ENCODE measurements around the gene RERE. TPM values are rescaled to one million over a fixed set of nuclear protein-coding genes. Genes with fewer than 3 reads are reported as not detected.
"Not testable (repeated sequence)": the region's sequence is repeated elsewhere in the genome, so short reads cannot be mapped to it uniquely, and the experiment has no call there.

The RERE gene
- total RNA-seq, 2 donors from 2014 or later = 48.0 to 50.5 TPM

DNA sequence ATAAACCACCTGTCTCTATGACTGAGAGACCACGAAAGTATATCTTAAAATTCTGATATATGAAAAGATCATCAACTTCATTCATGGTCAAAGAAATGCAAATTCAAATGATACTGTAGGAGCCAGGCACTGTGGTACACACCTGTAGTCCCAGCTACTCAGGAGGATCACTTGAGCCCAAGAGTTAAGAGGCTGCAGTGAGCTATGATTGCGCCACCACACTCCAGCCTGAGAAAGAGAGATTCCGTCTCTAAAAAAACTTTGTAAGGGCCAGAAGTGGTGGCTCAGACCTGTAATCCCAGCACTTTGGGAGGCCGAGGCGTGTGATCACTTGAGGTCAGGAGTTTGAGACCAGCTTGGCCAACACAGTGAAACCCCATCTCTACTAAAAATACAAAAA is 17.0 kb downstream of the RERE start:
- Mint-ChIP-seq H3K27me3 (no peaks in the 10 kb centered on the region), H3K27ac (no peak overlapping the region), H3K9me3 (no peaks in the 10 kb centered on the region), H3K4me1 (no peaks in the 10 kb centered on the region), H3K36me3 (ENCODE audit: low read depth) (peaks cover 5% of the 10 kb centered on the region), H3K4me3 (no peak overlapping the region)
- no peak for ATAC-seq (replicated peaks)

DNA sequence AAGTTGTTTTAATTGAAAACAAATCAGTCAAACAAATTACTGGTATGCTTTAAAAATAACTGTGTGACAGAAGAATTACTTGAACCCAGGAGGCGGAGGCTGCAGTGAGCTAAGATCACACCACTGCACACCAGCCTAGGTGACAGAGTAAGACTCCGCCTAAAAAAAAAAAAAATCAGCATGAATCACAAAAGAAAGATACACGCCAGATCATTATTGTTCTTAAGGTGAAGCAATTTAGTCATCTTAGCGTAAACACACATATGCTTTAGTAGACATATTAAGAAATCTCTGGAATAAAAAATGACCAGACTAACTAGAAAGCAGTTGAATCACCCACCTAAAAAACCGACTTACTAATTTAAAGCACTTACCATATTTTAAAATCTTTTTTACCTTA is 20.2 kb downstream of the RERE start:
- Mint-ChIP-seq H3K36me3 (ENCODE audit: low read depth) (peaks cover 9% of the 10 kb centered on the region), H3K27ac (no peak overlapping the region), H3K4me3 (no peak overlapping the region), H3K4me1 (no peaks in the 10 kb centered on the region), H3K27me3 (no peaks in the 10 kb centered on the region), H3K9me3 (no peaks in the 10 kb centered on the region)
- ATAC-seq (replicated peaks) = no peak

DNA sequence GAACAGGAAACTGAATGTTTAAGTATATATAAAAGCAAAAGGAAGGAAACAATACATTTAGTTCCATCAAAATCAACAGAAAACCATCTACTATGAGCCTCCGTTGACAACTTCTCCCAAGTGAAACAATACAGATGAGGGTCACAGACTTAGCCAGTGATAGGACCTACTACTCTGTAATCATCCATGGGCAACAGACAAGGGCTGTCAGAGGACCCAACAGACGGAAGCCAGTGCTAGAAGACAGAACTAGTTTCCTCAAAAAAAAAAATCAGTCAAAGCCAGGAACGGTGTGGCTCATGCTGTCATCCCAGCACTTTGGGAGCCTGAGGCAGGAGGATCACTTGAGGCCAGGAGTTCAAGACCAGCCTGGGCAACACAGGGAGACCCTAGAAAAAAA is 20.6 kb downstream of the RERE start:
- ATAC-seq (replicated peaks) = no peak
- Mint-ChIP-seq H3K36me3 (ENCODE audit: low read depth) (peaks cover 13% of the 10 kb centered on the region), H3K4me3 (no peak overlapping the region), H3K27ac (no peak overlapping the region), H3K27me3 (no peaks in the 10 kb centered on the region), H3K9me3 (no peaks in the 10 kb centered on the region), H3K4me1 (no peaks in the 10 kb centered on the region)

DNA sequence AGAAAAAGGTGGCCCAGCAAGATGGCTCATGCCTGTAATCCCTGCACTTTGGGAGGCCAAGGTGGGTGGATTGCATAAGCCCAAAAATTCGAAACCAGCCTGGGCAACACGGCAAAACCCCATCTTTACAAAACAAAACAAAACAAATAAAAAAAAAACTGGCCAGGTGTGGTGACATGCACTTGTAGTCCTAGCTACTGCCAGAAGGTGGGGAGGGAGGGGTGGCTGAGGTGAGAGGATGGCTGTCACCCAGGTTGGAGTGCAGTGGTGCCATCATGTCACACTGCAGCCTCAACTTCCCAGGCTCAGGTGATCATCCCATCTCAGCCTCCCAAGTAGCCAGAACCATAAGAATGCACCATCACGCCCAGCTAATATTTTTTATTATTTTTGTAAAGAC is 22.8 kb downstream of the RERE start:
- H3K27ac Mint-ChIP-seq = no peak overlapping the region
- H3K36me3 Mint-ChIP-seq (ENCODE audit: low read depth) = peaks cover 14% of the 10 kb centered on the region

DNA sequence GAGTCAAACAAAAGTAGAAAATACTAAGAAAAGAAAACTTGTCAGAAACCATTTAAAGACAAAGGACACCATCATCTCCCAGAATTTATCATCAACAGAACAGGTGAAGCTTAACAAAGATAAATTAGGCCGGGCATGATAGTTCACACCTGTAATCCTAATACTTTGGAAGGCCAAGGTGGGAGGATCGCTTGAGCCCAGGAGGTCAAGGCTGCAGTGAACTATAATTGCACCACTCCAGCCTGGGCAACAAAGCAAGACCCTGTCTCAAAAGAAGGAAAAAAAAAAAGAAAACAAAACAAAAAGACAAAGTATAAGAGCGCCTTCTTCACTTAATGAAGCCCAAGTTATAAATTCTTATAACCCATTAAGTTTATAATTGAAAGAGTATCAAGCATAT is 25.6 kb downstream of the RERE start:
- Mint-ChIP-seq H3K9me3 (no peaks in the 10 kb centered on the region), H3K4me1 (no peaks in the 10 kb centered on the region), H3K36me3 (ENCODE audit: low read depth) (peaks cover 12% of the 10 kb centered on the region), H3K4me3 (no peak overlapping the region), H3K27ac (no peak overlapping the region), H3K27me3 (no peaks in the 10 kb centered on the region)
- no peak for ATAC-seq (replicated peaks)

More for the DNA sequence above, 22.8 kb downstream of the RERE start:
- Mint-ChIP-seq H3K4me3 (no peak overlapping the region), H3K27me3 (no peaks in the 10 kb centered on the region), H3K9me3 (no peaks in the 10 kb centered on the region), H3K4me1 (no peaks in the 10 kb centered on the region)
- no peak for ATAC-seq (replicated peaks)

DNA sequence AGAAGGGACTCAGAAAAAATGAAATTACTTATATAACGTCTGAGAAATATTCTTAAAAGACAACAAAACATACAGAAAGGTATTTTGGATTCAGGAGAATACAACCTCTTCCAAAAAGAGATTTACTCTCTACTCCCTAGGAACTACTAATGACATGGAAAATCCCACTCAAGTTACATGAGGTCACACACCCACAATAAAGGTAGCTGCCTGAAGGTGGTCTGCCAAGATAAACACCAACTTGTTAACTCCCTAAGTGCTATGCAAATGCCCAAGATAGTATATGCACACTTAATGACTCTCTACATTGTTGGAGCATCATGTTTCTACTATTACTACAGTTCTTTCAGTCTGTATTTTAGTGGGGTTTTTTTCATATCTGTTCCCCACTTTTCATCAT is 26.5 kb downstream of the RERE start:
- Mint-ChIP-seq H3K27ac (no peak overlapping the region), H3K9me3 (no peaks in the 10 kb centered on the region), H3K36me3 (ENCODE audit: low read depth) (peaks cover 10% of the 10 kb centered on the region), H3K27me3 (no peaks in the 10 kb centered on the region), H3K4me3 (no peak overlapping the region), H3K4me1 (no peaks in the 10 kb centered on the region)
- ATAC-seq (replicated peaks) = no peak

DNA sequence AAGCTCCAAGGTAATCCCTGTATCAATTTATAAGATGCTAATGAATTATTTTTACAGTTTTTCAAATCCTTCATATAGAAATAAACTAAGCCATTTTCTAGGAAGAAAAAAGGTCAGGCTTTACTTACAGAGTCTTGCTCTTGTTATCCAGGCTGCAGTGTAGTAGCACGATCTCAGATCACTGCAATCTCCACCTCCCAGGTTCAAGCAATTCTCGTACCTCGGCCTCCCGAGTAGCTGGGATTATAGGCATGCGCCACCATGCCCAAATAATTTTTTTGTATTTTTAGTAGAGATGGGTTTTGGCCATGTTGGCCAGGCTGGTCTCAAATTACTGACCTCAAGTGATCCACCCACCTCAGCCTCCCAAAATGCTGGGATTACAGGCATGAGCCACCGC is 27.0 kb downstream of the RERE start:
- no peaks in the 10 kb centered on the region for H3K9me3 Mint-ChIP-seq
- no peak for ATAC-seq (replicated peaks)
- no peaks in the 10 kb centered on the region for H3K4me1 Mint-ChIP-seq
- H3K27ac Mint-ChIP-seq = no peak overlapping the region
- no peak overlapping the region for H3K4me3 Mint-ChIP-seq
- H3K27me3 Mint-ChIP-seq = no peaks in the 10 kb centered on the region
- H3K36me3 Mint-ChIP-seq (ENCODE audit: low read depth) = peaks cover 10% of the 10 kb centered on the region

DNA sequence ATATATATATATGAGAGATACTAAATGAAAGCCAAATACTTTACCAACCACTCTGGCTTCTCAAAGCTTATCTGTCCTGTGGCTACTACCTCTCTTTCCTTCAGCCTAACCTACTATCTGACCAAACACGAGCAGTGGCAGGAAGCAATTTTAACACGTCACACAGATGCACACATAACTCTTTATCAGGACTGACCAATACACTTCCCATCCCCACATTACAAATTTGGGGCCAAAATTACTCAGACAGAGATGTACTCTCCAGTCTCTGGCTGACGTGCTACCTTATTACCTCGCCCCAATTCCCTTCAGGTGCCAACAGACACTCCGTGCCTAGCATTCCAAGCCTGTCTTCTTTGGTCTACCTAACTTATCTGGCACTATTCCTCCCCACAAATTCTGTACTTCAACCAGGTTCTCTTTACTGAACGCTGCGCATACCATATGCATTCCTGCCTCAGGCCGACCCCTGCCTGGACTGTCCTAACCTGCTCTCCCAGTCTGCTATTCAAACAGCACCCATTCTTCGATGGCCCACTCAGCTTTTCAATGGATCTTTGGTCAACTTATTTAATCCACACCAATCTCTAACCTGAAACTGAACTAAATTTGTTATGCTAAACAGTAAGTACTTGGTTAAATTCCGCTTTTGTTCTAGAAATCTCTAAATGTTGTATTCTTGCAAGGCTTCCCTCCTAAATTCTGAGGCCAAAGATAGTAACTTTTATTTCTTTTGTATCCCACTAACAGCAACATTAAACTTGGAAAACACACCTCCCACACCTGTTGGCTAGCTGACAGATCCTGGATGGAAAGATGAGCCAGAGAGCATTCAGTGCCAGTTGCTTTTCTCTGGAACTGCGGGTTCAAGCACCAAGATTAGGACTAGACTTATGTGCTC is 27.9 kb downstream of the RERE start:
- H3K4me3 Mint-ChIP-seq = no peak overlapping the region
- H3K9me3 Mint-ChIP-seq = no peaks in the 10 kb centered on the region
- H3K4me1 Mint-ChIP-seq = no peaks in the 10 kb centered on the region
- no peak overlapping the region for H3K27ac Mint-ChIP-seq
- no peak for ATAC-seq (replicated peaks)
- no peaks in the 10 kb centered on the region for H3K27me3 Mint-ChIP-seq
- H3K36me3 Mint-ChIP-seq (ENCODE audit: low read depth) = peaks cover 10% of the 10 kb centered on the region

DNA sequence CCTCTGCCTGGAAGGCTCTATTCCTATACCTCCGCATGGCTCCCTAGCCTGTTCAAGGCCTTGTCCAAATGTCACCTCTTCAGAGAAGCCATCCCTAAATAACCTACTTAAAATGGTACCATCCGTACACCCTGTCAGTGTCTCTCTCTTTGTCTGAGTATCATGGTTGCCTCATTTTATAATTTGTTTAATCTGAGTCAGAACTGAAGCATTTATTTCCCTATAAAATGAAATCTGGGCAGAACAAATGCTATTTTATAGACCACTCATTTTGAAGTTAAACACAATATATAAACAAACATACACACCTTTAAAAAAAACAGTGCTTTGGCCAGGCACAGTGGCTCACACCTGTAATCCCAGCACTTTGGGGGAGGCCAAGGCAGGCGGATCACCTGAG is 30.2 kb downstream of the RERE start:
- no peak overlapping the region for H3K4me3 Mint-ChIP-seq
- H3K4me1 Mint-ChIP-seq = peaks cover 5% of the 10 kb centered on the region
- H3K36me3 Mint-ChIP-seq (ENCODE audit: low read depth) = peaks cover 5% of the 10 kb centered on the region
- no peak overlapping the region for H3K27ac Mint-ChIP-seq
- ATAC-seq (replicated peaks) = no peak
- no peaks in the 10 kb centered on the region for H3K9me3 Mint-ChIP-seq
- no peaks in the 10 kb centered on the region for H3K27me3 Mint-ChIP-seq

DNA sequence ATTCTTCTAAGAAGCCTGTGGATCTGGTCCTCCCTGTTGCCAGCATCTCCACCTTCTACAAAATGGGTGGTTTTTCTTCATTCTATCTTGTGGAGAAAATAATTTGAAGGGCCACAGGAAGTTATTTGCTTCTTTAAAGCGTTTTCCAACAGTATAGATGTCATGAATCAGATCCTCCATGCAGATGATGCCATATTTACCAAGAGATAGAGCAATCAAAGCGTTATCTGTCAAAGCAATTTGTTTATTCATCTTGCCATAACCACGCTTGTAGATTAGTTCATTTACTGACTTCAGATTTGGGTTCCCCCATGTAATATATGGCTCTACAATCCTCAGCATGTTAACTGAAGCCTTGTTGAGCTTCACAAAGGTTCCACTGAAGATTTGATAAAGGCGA is 31.2 kb downstream of the RERE start:
- H3K27ac Mint-ChIP-seq; H3K4me1 Mint-ChIP-seq; H3K4me3 Mint-ChIP-seq; H3K36me3 Mint-ChIP-seq (ENCODE audit: low read depth); H3K9me3 Mint-ChIP-seq; ATAC-seq (replicated peaks); H3K27me3 Mint-ChIP-seq: not testable (repeated sequence)

DNA sequence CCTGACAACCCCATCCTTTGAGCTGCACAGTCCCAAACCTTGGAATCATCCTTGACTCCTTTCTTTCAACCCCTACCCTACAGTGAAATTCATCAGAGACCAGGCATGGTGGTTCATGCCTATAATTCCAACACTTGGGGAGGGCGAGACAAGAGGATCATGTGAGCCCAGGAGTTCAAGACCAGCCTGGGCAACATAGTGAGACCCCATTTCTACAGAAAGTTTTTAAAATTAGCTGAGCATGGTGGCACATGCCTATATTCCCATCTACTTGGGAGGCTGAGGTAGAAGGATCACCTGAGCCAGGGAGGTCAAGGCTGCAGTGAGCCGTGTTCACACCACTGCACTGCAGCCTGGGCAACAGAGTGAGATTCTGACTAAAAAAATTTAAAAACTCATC is 34.5 kb downstream of the RERE start:
- Mint-ChIP-seq H3K27me3 (no peaks in the 10 kb centered on the region), H3K4me3 (no peak overlapping the region), H3K36me3 (ENCODE audit: low read depth) (no peaks in the 10 kb centered on the region)

DNA sequence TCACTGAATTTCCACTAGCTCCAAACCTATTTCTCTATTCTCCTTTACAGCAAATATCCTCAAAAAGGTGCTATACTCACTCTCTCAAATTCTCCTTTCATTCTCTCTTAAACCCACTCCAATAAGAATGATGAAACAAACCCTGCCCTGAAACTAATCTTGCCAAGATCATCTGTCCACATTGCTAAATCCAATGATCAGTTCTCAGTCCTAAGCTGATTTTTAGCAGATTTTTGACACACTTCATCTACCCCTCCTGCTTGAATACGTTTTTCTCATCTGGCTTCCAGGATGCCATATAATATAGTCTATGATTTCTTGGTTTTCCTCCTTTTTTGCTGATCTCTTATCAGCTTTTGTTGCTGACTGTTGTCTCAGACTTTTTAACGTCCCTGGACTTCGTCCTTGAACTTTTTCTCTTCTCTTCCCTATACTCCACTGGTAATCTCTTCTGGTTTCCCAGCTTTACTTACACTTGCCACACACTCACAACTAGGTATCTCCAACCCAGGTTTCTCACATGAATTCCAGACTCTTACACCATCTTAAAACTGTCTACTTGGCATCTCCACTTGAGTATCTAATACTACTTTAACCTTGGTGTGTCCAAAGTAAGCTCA is 35.3 kb downstream of the RERE start:
- no peak for ATAC-seq (replicated peaks)
- no peak overlapping the region for H3K4me3 Mint-ChIP-seq
- H3K36me3 Mint-ChIP-seq (ENCODE audit: low read depth) = no peaks in the 10 kb centered on the region
- H3K27me3 Mint-ChIP-seq = no peaks in the 10 kb centered on the region
- peaks cover 5% of the 10 kb centered on the region for H3K4me1 Mint-ChIP-seq
- no peaks in the 10 kb centered on the region for H3K9me3 Mint-ChIP-seq
- H3K27ac Mint-ChIP-seq = no peak overlapping the region

More for the DNA sequence above, 34.5 kb downstream of the RERE start:
- Mint-ChIP-seq H3K4me1 (peaks cover 5% of the 10 kb centered on the region), H3K27ac (no peak overlapping the region), H3K9me3 (no peaks in the 10 kb centered on the region)
- no peak for ATAC-seq (replicated peaks)

DNA sequence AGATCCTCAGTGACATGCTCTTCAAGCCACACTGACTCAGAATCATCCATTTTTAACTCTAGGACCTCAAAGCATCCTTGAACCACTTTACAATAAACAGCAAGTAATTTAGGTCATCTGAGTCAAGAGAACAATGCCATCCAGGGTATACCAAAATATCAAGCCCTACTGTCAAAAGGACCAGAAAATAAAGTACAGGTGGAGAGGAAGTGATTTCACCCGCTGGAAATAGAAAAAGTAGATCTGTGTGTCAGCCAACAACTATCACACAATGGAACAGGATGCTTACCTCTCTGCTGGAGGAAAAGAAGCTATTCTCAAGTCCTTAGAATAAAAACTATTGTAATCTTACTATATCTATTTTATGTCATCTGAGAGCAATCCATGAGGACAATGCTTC is 37.0 kb downstream of the RERE start:
- Mint-ChIP-seq H3K4me3 (no peak overlapping the region), H3K27me3 (no peaks in the 10 kb centered on the region), H3K36me3 (ENCODE audit: low read depth) (no peaks in the 10 kb centered on the region)

DNA sequence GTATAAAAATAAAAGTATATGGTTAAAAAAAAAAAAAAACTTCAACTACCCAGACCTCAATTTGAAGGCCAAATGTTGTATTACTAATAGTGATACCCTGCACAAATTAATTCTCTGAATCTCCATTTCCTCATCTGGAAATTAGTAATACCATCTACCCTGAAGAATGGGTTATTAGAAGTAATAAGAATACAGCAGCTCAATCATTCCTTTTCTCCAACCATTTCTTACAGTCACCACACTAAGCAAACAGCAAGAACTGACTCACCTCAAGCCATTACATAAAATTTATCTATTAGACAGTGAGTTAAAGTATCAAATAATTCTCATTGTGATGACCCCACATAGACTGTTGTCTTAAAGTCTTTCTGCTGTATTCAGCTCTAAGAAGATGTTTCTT is 39.6 kb downstream of the RERE start:
- no peaks in the 10 kb centered on the region for H3K9me3 Mint-ChIP-seq
- no peak overlapping the region for H3K27ac Mint-ChIP-seq
- ATAC-seq (replicated peaks) = no peak
- H3K4me3 Mint-ChIP-seq = no peak overlapping the region
- no peaks in the 10 kb centered on the region for H3K4me1 Mint-ChIP-seq
- H3K36me3 Mint-ChIP-seq (ENCODE audit: low read depth) = no peaks in the 10 kb centered on the region
- H3K27me3 Mint-ChIP-seq = no peaks in the 10 kb centered on the region

More for the DNA sequence above, 37.0 kb downstream of the RERE start:
- Mint-ChIP-seq H3K27ac (no peak overlapping the region), H3K4me1 (peaks cover 5% of the 10 kb centered on the region), H3K9me3 (no peaks in the 10 kb centered on the region)
- no peak for ATAC-seq (replicated peaks)

DNA sequence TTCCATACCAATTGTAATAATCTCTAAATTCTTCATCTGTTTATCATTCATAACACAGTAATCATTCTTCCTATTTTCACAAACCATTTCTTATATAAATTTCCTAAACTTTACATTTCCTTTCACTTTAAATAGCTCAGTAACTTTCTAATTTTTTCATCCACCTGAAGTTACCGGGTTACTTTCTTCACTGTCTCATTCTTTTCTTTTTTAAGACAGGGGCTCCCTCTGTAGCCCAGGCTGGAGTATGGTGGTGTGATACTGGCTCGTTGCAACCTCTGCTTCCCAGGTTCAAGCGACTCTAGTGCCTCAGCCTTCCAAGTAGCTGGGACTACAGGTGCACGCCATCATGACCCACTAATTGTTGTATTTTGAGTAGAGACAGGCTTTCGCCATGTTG is 41.3 kb downstream of the RERE start:
- no peak overlapping the region for H3K4me3 Mint-ChIP-seq
- no peaks in the 10 kb centered on the region for H3K4me1 Mint-ChIP-seq
- no peaks in the 10 kb centered on the region for H3K27me3 Mint-ChIP-seq
- no peak for ATAC-seq (replicated peaks)
- no peak overlapping the region for H3K27ac Mint-ChIP-seq
- H3K9me3 Mint-ChIP-seq = no peaks in the 10 kb centered on the region
- H3K36me3 Mint-ChIP-seq (ENCODE audit: low read depth) = no peaks in the 10 kb centered on the region
